IMR-90 (cell line): Measurements from ENCODE around the gene HMGXB3. TPM values are rescaled to one million over a fixed set of nuclear protein-coding genes. Genes with fewer than 3 reads are reported as not detected.
"Not testable (repeated sequence)": the region's sequence is repeated elsewhere in the genome, so short reads cannot be mapped to it uniquely, and the experiment has no call there.

Source experiments
- ATAC-seq: fragments of 200-7000 bp; cut with Tn5 transposase; 2 replicates; pipeline ENCODE4 v1.9.1; 2020; ENCODE audit warnings: low read depth, mild to moderate bottlenecking, moderate library complexity
- BruUV-seq: library from RNA; stranded (reverse); fragments of 400-500 nt; replicated peaks from 2 replicates; lab custom pipeline; 2021; lab: Mats Ljungman, UMichigan
- CTCF ChIA-PET: fragments of 300-600 bp; formaldehyde crosslinking; extraction: SDS; loops from one replicate; lab custom pipeline; 2021; ENCODE audit warnings: antibody characterized with exemption; lab: Yijun Ruan, JAX
- POLR2A ChIA-PET: fragments of 300-600 bp; sonication (Branson Sonifier 250); formaldehyde crosslinking; loops from one replicate; lab custom pipeline; 2022; ENCODE audit warnings: antibody characterized with exemption; ENCODE audit not compliant: unreplicated experiment; lab: Charles Lee
- DNase-seq: peaks from one replicate; pipeline ENCODE4 v3.0.0; 2013
- H2AFZ ChIP-seq: replicated peaks from 2 replicates; pipeline ENCODE3; 2013; ENCODE audit warnings: low read length, mild to moderate bottlenecking; ENCODE audit not compliant: poor library complexity
- H2AK5ac ChIP-seq: 2 replicates; pipeline ENCODE4 v1.6.1; 2013; ENCODE audit warnings: low read depth, low read length, inconsistent platforms
- H2AK9ac ChIP-seq: replicated peaks from 2 replicates; pipeline ENCODE3; 2013; ENCODE audit warnings: mild to moderate bottlenecking, low read depth, low read length, moderate library complexity; ENCODE audit not compliant: poor library complexity
- H2BK120ac ChIP-seq: 2 replicates; pipeline ENCODE4 v1.6.1; 2013; ENCODE audit warnings: low read depth, low read length, inconsistent platforms
- H2BK15ac ChIP-seq: 3 replicates; pipeline ENCODE4 v1.6.1; 2013; ENCODE audit warnings: low read depth, low read length, inconsistent platforms
- H2BK20ac ChIP-seq: 2 replicates; pipeline ENCODE4 v1.6.1; 2013; ENCODE audit warnings: low read depth, mild to moderate bottlenecking, inconsistent platforms, low read length, moderate library complexity
- H2BK5ac ChIP-seq: 2 replicates; pipeline ENCODE4 v1.6.1; 2013; ENCODE audit warnings: mild to moderate bottlenecking, low read depth, low read length, inconsistent platforms; ENCODE audit not compliant: poor library complexity, severe bottlenecking
- H3K14ac ChIP-seq: replicated peaks from 2 replicates; pipeline ENCODE4 v1.6.1; 2013; ENCODE audit warnings: low read depth, low read length, inconsistent platforms
- H3K18ac ChIP-seq: 2 replicates; pipeline ENCODE4 v1.6.1; 2013; ENCODE audit warnings: low read depth, low read length, control low read depth
- H3K23ac ChIP-seq: 2 replicates; pipeline ENCODE4 v1.6.1; 2013; ENCODE audit warnings: low read depth, low read length, inconsistent platforms
- H3K27ac ChIP-seq: 2 replicates; pipeline ENCODE4 v1.5.1; 2013; ENCODE audit warnings: mild to moderate bottlenecking, control low read depth, low read length; ENCODE audit not compliant: insufficient read depth
- H3K27me3 ChIP-seq: 2 replicates; pipeline ENCODE4 v1.6.1; 2013; ENCODE audit warnings: low read length; ENCODE audit not compliant: control insufficient read depth, insufficient read depth
- H3K36me3 ChIP-seq: 2 replicates; pipeline ENCODE4 v1.6.1; 2013; ENCODE audit warnings: low read length, mixed read lengths; ENCODE audit not compliant: control insufficient read depth, insufficient read depth
- H3K4ac ChIP-seq: 2 replicates; pipeline ENCODE4 v1.6.1; 2013; ENCODE audit warnings: low read depth, low read length, inconsistent platforms
- H3K4me1 ChIP-seq: 2 replicates; pipeline ENCODE4 v1.6.1; 2013; ENCODE audit warnings: low read length, mixed read lengths; ENCODE audit not compliant: control insufficient read depth, insufficient read depth
- H3K4me2 ChIP-seq: 2 replicates; pipeline ENCODE4 v1.6.1; 2013; ENCODE audit warnings: low read depth, mild to moderate bottlenecking, control low read depth, low read length, moderate library complexity
- H3K4me3 ChIP-seq: 2 replicates; pipeline ENCODE4 v1.5.1; 2013; ENCODE audit warnings: low read depth, mild to moderate bottlenecking, control low read depth, low read length, moderate library complexity; ENCODE audit not compliant: insufficient read depth
- H3K56ac ChIP-seq: 2 replicates; pipeline ENCODE4 v1.6.1; 2013; ENCODE audit warnings: low read length, inconsistent platforms; ENCODE audit not compliant: insufficient read depth; ENCODE audit errors: extremely low read depth
- H3K79me1 ChIP-seq, 2 experiments: 2 replicates each; pipeline ENCODE4 v1.6.1; 2013; ENCODE audit warnings: low read length in 2 of 2, inconsistent platforms in 1 of 2, low read depth in 1 of 2
- H3K9ac ChIP-seq: 2 replicates; pipeline ENCODE4 v1.6.1; 2013; ENCODE audit warnings: low read depth, low read length, control low read depth
- H3K9me1 ChIP-seq: 2 replicates; pipeline ENCODE4 v1.6.1; 2013; ENCODE audit warnings: low read length, inconsistent platforms; ENCODE audit not compliant: insufficient read depth
- H3K9me3 ChIP-seq: 2 replicates; pipeline ENCODE4 v1.6.1; 2013; ENCODE audit warnings: low read length; ENCODE audit not compliant: control insufficient read depth, insufficient read depth
- H4K20me1 ChIP-seq: 2 replicates; pipeline ENCODE4 v1.6.1; 2013; ENCODE audit warnings: low read length, inconsistent platforms; ENCODE audit not compliant: insufficient read depth
- H4K5ac ChIP-seq: 2 replicates; pipeline ENCODE4 v1.6.1; 2013; ENCODE audit warnings: mild to moderate bottlenecking, low read depth, low read length, control low read depth
- H4K8ac ChIP-seq, 2 experiments: 2 replicates each; pipeline ENCODE4 v1.6.1; 2013; ENCODE audit warnings: low read depth in 2 of 2, low read length in 2 of 2, control low read depth in 1 of 2, inconsistent platforms in 1 of 2
- H4K91ac ChIP-seq: 2 replicates; pipeline ENCODE4 v1.6.1; 2013; ENCODE audit warnings: low read depth, low read length, inconsistent platforms; ENCODE audit not compliant: insufficient read depth
- RAD21 ChIP-seq: IDR thresholded peaks from 2 replicates; pipeline ENCODE4 v1.6.1; 2012; ENCODE audit warnings: low read length, improper control_type of control experiment
- WGBS, 2 experiments: methylation state at CpG; one replicate each; pipeline versions ENCODE4 v1.1.5 to v1.1.7; 2013; ENCODE audit warnings: missing lambda C conversion rate in 2 of 2; ENCODE audit not compliant: insufficient read length in 1 of 2; ENCODE audit errors: extremely low coverage in 2 of 2; 5-methylcytosine and 5-hydroxymethylcytosine counted together
- dilution Hi-C: fragments of 300-500 bp; cut with HindIII; formaldehyde crosslinking; loops from one replicate; pipeline ENCODE4 v1.14.3; 2018; ENCODE audit warnings: low sequenced_read_pairs; ENCODE audit not compliant: unreplicated experiment
- in situ Hi-C: fragments of 300-500 bp; cut with MboI; formaldehyde crosslinking; loops from 3 replicates; pipeline ENCODE4 v1.14.3; 2019; ENCODE audit warnings: low sequenced_read_pairs, inconsistent platforms, mixed read lengths
- intact Hi-C: fragments of 100-400 bp; cut with micrococcal nuclease; formaldehyde crosslinking; loops from 2 replicates; pipeline ENCODE4 v1.10.0; 2022
- polyA plus RNA-seq, 3 experiments: library from polyadenylated mRNA; depleted of rRNA; stranded (reverse); fragments of >200 nt; gene quantifications; 2 replicates each; pipeline ENCODE4 v1.2.3, GENCODE V29; 2012; ENCODE audit warnings: low replicate concordance in 1 of 3
- total RNA-seq: library from RNA; depleted of rRNA; stranded (reverse); fragments of >200 nt; gene quantifications from 2 replicates; pipeline ENCODE4 v1.2.3, GENCODE V29; 2012

HMGXB3 gene
- total and polyA plus RNA-seq, 2 of the 4 experiments (the other 2 are of a cell fraction), result 27.6 to 30.6 TPM

GRCh38 chr5:150082889-150083288 is 82.3 kb downstream of the HMGXB3 start:
- no TSS peak for BruUV-seq
- POLR2A ChIA-PET, result no interaction called here

GRCh38 chr5:150084754-150085153 is 84.2 kb downstream of the HMGXB3 start:
- H3K4me1 ChIP-seq, H4K91ac ChIP-seq, H3K4me3 ChIP-seq, ATAC-seq, DNase-seq, intact Hi-C loops, H3K4me2 ChIP-seq, H2AK5ac ChIP-seq, H3K9ac ChIP-seq, H3K9me1 ChIP-seq, H3K79me1 ChIP-seq, H2AFZ ChIP-seq, H2BK120ac ChIP-seq, H3K27ac ChIP-seq, H3K23ac ChIP-seq, H3K14ac ChIP-seq, H4K20me1 ChIP-seq, POLR2A ChIA-PET, H4K5ac ChIP-seq, H4K8ac ChIP-seq, H2BK20ac ChIP-seq, H2BK15ac ChIP-seq, H3K56ac ChIP-seq, in situ Hi-C loops, H3K36me3 ChIP-seq, dilution Hi-C loops, BruUV-seq, H3K4ac ChIP-seq, H3K18ac ChIP-seq, H2BK5ac ChIP-seq, H3K9me3 ChIP-seq, H2AK9ac ChIP-seq, CTCF ChIA-PET: not testable (repeated sequence)
- no CpG with 5 or more reads among the region's 6 CpGs for WGBS, 2 experiments
- peaks cover 30% of the 10 kb centered on the region for H3K27me3 ChIP-seq

More at GRCh38 chr5:150082889-150083288, 82.3 kb downstream of the HMGXB3 start:
- in situ Hi-C loops (no loop called here), dilution Hi-C loops (no loop called here), intact Hi-C loops (no loop called here)
- Histone ChIP-seq H4K8ac (no peak overlapping the region), H3K14ac (no peak overlapping the region), H3K9ac (no peak overlapping the region), H2AK5ac (no peak overlapping the region), H3K56ac (no peak overlapping the region), H2BK15ac (no peak overlapping the region), H2AFZ (no peak overlapping the region), H2BK20ac (no peak overlapping the region), H3K4me2 (no peak overlapping the region), H3K27ac (no peak overlapping the region), H2BK5ac (no peak overlapping the region), H3K4ac (no peak overlapping the region), H3K23ac (no peak overlapping the region), H3K9me1 (peaks cover 3% of the 10 kb centered on the region; the same call in 1 of the 2 replicates), H3K18ac (no peak overlapping the region), H4K91ac (no peak overlapping the region), H2AK9ac (no peak overlapping the region), H4K20me1 (no peaks in the 10 kb centered on the region), H3K79me1 (no peaks in the 10 kb centered on the region), H3K9me3 (no peaks in the 10 kb centered on the region), H3K36me3 (no peaks in the 10 kb centered on the region), H3K4me1 (peaks cover 4% of the 10 kb centered on the region; the same call in 1 of the 2 replicates), H3K27me3 (peaks cover 27% of the 10 kb centered on the region), H4K5ac (no peak overlapping the region), H3K4me3 (no peak overlapping the region), H2BK120ac (no peak overlapping the region)
- TF ChIP-seq RAD21, result no peak
- CTCF ChIA-PET, result no interaction called here
- DNase-seq (no peak), ATAC-seq (no peak)
- no CpG with 5 or more reads among the region's 6 CpGs for WGBS, 2 experiments
